HG02623 (cell line): Measurements from ENCODE around the gene DPH5.
"Not testable (repeated sequence)": the region's sequence is repeated elsewhere in the genome, so short reads cannot be mapped to it uniquely, and the experiment has no call there.

Source experiments
- ATAC-seq: cut with Tn5 transposase; IDR thresholded peaks from one replicate; pipeline ENCODE4 v1.9.1; 2021; ENCODE audit warnings: moderate library complexity; ENCODE audit not compliant: unreplicated experiment

DPH5 gene

GRCh38 chr1:101025657-101026429 lies at the start of gene DPH5:
TSS of gene DPH5 (minus strand) at chr1:101025784. CDS start at chr1:101025443, 341 bp downstream.
- ATAC-seq = peak; percentile 74

- ATAC-seq = no peak
Measured at GRCh38 chr1:101073836-101074235, 48.3 kb upstream of the DPH5 start.

GRCh38 chr1:101071470-101071891 lies 45.9 kb upstream of the DPH5 start:
- no peak for ATAC-seq

- ATAC-seq = no peak
Measured at GRCh38 chr1:101069158-101069557, 43.6 kb upstream of the DPH5 start.

GRCh38 chr1:101066937-101067335 lies 41.4 kb upstream of the DPH5 start:
- not testable (repeated sequence) for ATAC-seq

GRCh38 chr1:101066260-101066936 lies 40.8 kb upstream of the DPH5 start:
- no peak for ATAC-seq

- ATAC-seq = no peak
Measured at GRCh38 chr1:101065575-101065974, 40.0 kb upstream of the DPH5 start.

- ATAC-seq = no peak
Measured at GRCh38 chr1:101064697-101065096, 39.1 kb upstream of the DPH5 start.

- ATAC-seq = peak; percentile 61
Measured at GRCh38 chr1:101060992-101061391, 35.4 kb upstream of the DPH5 start.

- no peak for ATAC-seq
Measured at GRCh38 chr1:101059945-101060542, 34.5 kb upstream of the DPH5 start.

- no peak for ATAC-seq
Measured at GRCh38 chr1:101055623-101056022, 30.0 kb upstream of the DPH5 start.

GRCh38 chr1:101051688-101052638 lies 26.4 kb upstream of the DPH5 start:
- ATAC-seq = peak; percentile 89

- ATAC-seq = no peak
Measured at GRCh38 chr1:101050869-101051268, 25.3 kb upstream of the DPH5 start.

- ATAC-seq = no peak
Measured at GRCh38 chr1:101044749-101045148, 19.2 kb upstream of the DPH5 start.

GRCh38 chr1:101044259-101044658 lies 18.7 kb upstream of the DPH5 start:
- ATAC-seq = no peak

- ATAC-seq = no peak
Measured at GRCh38 chr1:101043776-101044175, 18.2 kb upstream of the DPH5 start.

- ATAC-seq = no peak
Measured at GRCh38 chr1:101041300-101041699, 15.7 kb upstream of the DPH5 start.

- no peak for ATAC-seq
Measured at GRCh38 chr1:101040666-101041065, 15.1 kb upstream of the DPH5 start.

GRCh38 chr1:101039245-101039644 lies 13.7 kb upstream of the DPH5 start:
- ATAC-seq = no peak

- no peak for ATAC-seq
Measured at GRCh38 chr1:101037316-101037715, 11.7 kb upstream of the DPH5 start.

GRCh38 chr1:101033017-101033416 lies 7.4 kb upstream of the DPH5 start:
- ATAC-seq = no peak
